SW480 (cell line): ENCODE results near the gene USB1.

Experiments
- DNase-seq: peaks from one replicate; pipeline ENCODE4 v3.0.0-alpha.2; 2016; ENCODE audit warnings: low spot score

Gene USB1

DNA sequence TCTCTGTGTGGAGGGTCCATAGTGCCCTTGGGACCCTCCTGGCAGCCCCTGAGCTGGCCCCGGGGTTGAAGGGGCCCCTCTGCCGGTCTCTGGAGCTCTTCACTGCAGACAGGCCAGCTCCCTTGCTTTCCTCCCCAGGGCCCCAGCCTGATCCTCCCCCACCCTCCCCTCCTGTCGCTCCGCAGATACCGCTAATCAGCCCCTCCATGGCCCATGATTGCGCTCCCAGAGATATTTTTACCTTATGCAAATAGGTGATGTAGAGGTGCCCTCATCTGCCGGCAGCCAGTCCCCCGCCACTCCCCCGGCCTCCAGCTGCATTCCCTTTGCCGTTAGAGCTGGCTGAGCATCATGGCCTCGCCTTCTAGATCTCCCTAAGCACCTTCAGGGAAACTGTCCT, 33.6 kb downstream of the USB1 start:
- no peak for DNase-seq

DNA sequence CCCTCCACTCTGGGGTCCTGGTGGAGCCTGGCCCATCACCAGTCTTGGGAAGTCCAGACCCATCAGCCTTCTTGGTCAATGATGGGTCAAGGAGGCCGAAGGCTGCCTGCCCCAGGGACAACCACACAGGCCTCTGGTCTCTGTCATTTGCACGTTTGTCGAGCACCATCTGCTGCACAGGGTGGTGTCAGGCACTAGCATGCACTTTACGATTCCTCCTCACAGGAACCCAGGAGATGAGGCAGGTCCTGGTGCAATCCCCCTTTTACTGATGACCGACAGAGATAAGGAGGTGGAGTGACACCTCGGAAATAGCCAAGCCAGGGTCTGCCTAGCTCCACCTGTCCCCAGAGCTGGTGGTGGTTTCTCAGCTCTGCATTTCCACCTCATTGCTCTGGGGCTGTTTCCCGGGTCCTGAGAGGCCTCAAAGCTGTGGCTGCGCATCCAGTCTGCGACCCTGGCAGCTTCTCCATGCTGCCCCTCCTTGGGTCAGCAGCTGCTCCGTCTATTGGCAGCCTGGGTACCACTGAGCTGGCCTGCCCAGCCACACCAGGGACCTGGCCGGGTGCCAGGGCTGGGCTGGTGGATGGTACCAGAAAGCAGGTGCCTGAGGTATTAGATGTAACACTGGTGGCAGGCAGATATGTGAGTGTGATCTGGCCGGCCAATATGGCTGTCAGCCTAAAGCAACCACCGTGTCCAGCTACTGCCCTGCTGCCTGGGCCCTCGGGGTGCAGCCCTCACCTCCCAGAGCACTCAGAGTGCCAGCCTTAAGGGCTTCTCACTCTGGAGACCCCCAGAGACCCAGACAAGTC, 34.4 kb downstream of the USB1 start:
- DNase-seq: no peak

DNA sequence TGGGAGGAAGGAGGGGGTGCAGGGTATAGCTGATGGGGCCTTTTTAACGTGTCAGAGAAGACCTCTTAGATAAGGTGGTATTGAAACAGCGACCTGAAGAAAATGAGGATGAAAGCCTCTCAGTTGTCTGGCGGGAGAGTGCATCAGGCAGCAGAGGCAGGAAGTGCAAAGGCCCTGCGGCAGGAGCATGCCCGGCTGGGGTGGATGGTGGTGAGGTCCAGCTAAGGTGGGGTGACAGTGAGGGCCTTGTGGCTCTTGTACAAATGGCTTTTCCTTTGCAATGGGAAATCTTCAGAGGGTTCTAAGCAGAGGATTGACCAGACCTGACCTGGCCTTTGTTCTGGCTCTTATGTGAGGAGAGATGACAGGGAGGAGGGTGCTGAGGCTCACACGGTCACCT, 35.7 kb downstream of the USB1 start:
- DNase-seq: no peak

DNA sequence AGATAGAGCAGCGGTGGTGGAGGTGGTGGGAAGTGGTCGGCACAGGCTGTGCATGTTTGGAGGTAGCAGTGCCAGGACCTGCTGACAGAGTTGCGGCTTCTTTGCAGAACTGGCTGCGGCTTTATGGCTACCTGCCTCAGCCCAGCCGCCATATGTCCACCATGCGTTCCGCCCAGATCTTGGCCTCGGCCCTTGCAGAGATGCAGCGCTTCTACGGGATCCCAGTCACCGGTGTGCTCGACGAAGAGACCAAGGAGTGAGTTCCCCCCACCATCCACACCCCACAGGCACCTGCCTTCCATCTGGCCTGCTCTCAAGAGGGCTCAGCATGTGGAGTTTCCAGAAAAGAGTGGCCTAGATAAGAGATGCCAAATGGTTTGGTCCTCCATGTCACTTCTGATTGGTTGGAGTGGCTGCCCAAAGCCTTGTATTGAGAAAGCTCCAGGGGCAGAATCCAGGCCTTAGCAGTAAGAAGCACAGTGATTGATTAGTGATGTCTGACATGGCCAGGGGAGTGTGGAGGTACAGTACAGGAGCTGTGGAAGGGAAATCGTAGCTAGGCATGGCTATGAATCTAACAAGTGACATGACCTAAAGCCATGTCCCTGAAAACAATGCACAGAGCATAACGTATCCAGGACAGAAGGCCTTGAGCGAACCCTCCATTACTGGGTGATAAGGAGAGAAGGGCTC, 36.3 kb downstream of the USB1 start:
- no peak for DNase-seq

DNA sequence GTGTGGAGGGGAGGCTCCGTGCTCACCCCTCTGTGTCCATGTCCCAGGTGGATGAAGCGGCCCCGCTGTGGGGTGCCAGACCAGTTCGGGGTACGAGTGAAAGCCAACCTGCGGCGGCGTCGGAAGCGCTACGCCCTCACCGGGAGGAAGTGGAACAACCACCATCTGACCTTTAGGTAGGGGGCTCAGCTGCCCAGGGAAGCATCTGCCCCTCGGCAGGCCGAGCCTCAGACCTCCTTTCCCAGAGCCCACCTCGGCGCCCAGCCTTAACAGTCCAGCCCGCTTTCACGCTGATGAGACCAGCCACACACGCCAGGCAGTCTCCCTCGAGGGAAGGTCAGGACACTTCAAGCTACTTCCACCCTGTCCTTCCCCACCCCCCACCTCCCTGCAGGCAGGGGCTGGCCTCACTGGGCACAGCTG, 37.0 kb downstream of the USB1 start:
- no peak for DNase-seq

DNA sequence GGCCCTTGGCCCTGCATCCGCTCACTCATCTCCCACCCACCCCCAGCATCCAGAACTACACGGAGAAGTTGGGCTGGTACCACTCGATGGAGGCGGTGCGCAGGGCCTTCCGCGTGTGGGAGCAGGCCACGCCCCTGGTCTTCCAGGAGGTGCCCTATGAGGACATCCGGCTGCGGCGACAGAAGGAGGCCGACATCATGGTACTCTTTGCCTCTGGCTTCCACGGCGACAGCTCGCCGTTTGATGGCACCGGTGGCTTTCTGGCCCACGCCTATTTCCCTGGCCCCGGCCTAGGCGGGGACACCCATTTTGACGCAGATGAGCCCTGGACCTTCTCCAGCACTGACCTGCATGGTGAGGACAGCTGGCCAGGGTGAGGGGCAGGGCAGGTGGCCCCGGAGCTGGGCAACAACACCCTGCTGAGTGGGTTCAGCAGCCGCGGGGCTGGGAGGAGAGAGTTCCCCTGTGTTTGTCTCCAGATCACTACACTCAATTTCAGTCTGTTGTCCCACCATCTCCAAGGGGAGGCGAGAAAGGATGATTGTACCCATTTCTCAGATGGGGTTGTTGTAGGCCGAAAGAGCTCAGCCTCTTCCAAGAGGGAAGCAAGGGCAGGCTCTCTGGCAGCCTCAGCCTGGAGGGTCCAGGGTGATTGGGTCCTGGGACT, 38.8 kb downstream of the USB1 start:
- no peak for DNase-seq

DNA sequence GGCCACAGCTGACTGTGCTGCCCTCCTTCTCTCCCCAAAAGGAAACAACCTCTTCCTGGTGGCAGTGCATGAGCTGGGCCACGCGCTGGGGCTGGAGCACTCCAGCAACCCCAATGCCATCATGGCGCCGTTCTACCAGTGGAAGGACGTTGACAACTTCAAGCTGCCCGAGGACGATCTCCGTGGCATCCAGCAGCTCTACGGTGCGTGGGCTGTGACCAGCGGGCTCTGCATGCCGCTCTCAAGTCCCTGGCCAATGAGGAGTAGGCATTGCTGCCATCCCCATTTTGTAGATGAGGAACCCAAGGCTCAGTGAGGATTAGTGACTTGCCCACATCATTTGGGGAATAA, 39.3 kb downstream of the USB1 start:
- no peak for DNase-seq

DNA sequence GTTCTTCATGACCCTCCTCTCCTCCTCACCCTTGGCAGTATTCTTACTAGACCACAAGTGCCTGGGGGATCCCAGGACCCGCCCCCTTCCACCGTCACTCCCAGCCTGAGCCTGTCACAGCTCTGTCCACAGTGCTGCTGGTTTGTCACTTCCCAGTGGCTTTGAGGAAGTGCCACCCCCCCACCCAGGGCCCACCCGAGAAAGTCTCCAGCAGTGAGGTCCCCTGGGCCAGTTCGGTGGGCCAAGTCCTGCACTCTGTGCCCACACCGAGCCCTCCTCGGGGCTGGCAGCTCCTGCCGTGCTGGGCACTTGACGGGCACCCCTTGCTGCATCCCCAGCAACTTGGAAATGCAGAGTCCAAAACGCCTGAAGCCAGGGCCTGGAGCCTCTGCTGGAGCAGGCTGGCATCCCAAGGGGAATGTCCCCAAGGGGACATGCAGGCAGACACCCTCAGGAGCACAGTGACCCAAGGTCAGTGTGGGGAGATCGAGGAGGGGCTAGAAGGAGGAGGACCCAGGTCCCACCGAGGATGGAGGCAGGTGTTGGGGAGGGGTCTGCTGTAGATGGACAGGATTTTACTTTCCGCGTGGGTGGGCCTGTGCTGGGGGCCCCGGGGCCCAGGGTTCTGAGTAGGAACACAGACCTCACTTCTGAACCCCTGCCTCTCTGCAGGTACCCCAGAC, 39.9 kb downstream of the USB1 start:
- no peak for DNase-seq

DNA sequence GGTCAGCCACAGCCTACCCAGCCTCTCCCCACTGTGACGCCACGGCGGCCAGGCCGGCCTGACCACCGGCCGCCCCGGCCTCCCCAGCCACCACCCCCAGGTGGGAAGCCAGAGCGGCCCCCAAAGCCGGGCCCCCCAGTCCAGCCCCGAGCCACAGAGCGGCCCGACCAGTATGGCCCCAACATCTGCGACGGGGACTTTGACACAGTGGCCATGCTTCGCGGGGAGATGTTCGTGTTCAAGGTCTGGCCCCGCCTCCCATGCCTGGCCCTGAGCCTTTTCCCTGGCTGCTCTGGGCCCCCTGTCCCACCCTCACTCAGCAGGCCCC, 40.4 kb downstream of the USB1 start:
- no peak for DNase-seq

DNA sequence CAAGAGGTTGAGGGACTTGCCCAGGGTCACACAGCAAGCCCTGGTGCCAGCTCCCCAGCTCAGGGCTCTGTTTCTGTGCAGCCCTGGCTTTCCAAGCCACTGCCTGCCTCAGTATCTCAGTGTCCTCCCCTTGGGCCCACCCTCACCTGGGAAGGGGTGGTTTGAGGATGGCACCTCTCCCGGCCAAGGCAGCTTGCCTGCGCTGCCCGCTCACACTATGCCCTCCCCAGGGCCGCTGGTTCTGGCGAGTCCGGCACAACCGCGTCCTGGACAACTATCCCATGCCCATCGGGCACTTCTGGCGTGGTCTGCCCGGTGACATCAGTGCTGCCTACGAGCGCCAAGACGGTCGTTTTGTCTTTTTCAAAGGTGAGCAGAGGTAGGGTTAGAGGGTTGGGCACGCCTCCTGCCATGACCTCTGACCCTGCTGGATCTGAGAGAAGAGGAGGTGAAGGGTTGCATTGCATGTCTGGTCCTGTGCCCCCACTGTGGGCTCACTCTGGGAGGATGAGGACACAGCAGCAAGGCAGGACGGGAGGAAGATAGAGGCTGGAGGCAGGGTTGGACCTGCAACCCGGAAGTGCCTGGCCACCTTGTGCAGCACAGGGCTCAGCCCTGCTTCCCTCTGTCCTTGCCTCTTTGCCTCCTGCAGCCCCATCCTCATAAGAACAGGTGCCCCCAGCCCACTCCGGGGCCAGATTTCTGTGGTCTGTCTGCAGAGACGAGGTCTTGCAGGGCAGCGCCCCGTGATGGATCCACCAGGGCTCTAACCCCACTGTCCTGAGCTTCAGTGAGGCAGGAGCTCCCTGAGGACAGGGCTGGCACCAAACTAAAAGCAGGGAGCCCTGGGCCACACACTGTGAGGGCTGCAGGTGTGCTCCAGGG, 41.0 kb downstream of the USB1 start:
- no peak for DNase-seq

DNA sequence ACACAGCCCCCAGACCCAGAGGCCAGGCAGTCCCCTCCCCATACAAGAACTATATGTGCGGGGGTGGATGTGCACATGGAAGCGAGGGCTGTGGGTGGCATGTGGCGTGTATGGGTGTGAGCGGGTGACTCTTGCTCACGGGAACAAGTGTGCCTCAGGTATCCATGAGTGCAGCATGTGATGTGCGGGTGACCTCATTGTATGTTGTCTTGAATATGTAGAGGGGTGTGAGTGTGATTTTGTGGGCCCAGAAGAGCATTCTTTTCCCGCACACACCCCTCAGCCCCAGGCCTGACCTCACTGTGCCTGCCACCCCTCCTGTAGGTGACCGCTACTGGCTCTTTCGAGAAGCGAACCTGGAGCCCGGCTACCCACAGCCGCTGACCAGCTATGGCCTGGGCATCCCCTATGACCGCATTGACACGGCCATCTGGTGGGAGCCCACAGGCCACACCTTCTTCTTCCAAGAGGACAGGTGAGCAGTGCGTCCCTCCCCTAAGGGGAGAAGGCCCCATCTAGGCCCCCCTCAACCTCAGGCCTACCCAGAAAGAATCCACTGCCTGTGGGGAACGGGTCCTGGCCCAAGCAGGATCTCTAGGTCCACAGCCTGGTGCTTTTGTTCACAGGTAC, 41.8 kb downstream of the USB1 start:
- DNase-seq: no peak

DNA sequence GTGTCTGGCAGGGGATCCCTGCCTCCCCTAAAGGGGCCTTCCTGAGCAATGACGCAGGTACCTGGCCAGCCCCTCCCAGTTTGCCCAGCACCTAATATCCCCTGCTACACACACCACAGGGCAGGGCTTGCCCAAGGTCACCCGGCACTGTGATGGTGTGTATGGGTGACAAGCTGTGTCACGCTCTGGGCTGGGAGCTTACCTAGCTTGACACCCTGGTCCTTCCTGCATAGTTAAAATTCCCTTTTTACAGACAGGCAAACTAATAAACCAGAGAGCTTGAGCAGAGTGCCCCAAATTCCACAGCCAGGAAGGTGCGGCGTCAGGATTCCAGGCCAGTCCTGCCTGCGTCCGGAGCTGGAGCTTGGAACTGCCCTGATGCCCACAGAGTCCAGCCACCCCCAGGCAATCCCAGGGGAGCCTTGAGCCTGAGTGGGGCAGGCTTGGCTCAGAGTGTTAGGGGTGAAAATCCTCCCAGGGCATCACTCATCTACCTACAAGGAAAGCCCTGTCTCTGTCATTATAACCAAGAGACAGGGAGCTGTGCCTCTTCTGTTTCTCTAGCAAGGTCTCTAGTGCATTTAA, 42.5 kb downstream of the USB1 start:
- DNase-seq: no peak

DNA sequence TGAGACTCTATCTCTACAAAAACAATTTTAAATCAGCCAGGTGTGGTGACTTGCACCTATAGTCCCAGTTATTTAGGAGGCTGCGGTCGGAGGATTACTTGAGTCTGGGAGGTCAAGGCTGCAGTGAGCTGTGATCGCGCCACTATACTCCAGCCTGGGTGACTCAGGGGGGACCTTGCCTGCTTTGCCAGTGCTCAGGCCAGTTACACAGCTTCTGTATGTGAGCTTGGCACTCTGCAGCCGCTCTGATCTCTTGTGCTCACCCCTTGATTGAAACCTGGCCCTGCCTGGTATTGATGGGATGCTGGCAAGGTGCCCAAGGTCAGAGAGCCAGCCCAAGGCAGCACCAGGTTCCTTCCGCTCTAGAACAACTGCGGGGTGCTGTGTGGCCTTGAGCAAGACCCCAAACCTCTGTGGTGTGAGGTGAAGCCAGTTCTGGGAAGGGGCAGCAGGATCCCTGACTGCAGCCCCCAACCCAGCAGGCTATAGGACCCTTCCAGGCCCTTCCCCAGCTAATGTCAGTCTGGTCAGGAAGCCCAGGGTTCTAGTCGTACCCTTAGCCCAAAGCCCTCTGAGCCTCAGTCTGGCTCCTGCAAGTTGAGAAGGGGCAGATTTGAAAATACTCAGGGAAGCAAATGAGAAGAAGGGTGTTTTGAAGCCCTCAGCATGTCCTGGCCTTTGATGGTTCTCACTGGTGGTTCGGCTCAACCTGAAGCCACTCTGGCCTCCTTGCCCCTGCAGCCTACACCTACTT, 43.2 kb downstream of the USB1 start:
- DNase-seq: no peak

DNA sequence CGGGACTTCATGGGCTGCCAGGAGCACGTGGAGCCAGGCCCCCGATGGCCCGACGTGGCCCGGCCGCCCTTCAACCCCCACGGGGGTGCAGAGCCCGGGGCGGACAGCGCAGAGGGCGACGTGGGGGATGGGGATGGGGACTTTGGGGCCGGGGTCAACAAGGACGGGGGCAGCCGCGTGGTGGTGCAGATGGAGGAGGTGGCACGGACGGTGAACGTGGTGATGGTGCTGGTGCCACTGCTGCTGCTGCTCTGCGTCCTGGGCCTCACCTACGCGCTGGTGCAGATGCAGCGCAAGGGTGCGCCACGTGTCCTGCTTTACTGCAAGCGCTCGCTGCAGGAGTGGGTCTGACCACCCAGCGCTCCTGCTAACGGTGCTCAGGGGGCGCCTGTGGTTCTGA, 43.9 kb downstream of the USB1 start:
- no peak for DNase-seq

DNA sequence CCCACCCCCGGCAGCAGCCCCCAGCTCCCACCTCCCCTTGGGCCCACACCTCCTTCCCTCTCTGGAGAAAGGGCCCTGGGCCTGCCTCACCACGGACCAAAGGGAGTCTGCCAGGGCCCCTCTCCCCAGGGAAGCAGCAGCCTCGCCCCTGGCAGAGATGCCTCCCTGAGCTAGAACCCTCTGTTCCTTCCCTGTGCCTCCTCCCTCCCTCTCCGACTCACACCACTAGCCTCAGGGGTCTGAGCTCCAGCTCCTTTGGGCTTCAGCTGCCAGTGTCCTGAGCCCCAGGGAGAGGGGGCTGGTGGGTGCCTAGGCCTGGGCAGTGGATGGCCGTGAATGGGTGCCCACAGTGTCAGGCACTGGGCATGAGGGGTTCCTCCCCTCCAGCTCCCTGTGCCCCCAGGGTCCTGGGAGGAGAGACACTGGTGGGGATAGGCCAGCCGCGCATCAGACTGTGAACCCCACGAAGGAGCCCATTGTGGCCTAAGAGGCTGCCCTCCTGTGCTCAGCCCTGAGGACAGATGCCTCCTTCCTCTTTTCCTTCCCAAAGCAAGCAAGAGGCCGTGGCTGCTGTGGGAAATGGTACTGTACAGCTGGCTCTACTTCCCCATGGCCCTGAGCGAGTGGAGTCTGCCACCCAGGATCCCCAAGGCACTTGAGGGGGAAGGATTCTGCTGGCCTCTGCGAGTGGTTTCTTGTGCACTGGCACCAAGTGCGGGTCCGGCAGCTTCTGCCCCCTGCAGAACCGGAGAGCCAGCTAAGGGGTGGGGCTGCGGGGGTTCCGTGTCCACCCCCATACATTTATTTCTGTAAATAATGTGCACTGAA, 45.1 kb downstream of the USB1 start:
- no peak for DNase-seq

DNA sequence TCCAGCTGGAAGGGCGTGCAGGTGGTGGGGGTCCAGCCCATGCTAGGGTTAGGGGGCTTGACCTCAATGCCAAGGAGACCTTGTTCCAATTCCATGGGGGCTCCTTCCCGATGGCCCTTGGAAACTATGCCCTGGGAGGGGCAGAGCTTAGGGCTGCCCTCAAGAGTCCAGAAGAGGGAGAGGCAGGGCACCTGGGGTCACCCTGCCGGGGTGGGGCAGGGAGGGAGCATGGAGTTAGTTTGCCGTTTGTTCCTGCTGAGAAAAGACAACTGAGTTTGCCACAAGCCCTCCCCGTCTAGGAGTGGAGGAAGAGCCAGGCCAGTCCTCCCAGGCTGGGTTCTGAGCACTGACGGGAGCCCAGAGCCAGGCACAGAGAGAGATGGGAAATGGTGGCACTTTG, 45.7 kb downstream of the USB1 start:
- no peak for DNase-seq

DNA sequence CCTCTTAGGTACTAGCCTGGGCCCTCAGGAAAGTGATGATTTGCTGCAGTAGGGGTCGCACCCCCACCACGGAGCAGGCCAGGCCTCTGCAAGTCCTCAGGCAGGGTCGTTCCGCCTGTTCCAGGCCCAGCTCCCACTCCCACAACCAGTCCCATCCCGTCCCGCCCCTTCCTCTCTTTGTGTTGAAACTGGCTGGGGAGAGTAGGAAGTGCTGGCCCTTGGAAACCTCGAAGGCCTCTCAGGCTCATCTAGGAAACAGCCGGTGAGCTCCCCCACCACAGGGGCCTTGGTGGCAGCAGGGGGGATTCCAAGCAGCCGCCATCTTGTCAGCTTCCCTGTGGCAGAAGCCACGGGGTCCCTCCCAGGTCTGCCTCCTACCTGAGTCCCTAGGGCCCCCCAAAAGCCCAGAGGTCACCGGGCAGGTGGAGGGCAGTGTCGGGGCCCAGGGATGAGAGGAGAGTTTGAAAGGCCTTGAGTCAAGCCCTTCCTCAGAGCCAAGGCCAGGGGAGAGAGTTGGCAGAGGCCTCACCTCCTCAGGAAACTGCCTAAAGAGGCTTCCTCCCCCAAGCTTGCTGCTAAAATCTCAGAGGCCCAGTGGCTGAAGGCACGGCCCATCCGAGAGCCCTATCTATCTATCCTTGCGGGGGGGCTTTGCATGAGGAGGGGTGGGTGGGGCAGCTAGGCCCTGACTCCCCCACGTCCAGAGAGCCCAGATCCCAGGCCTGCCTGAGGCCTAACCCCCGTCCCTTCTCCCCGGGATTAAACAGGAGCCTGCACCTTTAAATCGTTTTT, 46.5 kb downstream of the USB1 start:
- DNase-seq: no peak

DNA sequence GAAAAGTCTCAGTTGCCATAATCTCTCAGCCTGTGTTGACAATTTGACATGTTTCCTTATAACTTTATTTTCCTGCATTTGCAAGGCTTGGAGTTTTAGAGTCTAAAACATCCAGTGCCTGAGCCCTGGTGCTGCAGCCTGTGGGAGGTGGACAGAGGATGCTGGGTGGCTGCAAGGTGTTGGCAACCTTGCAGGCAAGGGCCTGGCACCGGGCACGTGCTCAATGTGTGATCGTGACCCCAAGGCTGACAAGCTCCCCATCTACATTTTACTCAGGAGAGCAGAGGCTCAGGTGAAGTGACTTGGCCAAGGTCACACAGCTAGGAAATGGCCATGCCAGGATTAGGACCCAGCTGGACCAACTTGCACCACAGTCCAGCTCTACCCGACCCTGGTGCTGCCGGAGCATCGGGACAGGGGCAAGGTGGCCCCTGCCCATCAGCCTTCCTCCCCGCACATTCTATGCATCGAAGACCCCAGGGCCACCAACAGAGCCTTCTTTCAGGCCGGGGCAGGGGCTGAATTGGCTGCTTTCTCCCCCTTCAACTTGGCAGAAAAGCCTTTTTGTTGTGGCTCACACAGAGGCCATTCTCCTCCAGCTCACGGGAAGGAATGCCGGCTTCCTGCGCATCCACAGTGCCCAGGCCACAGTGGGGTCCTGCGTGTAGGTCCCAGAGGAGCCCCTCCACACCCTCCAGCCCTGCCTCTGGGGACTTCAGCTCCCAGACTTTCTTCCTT, 47.5 kb downstream of the USB1 start:
- DNase-seq: no peak
